Epithelial cell of alveolus of lung (primary cell): Measurements from ENCODE around the gene MATN4. TPM values are rescaled to one million over a fixed set of nuclear protein-coding genes. Genes with fewer than 3 reads are reported as not detected.

Experiments used
- total RNA-seq: library from RNA; depleted of rRNA; stranded (reverse); fragments of >200 nt; gene quantifications from 2 replicates; pipeline ENCODE4 v1.2.1, GENCODE V29; 2015

MATN4 gene
- 0.80 TPM in 1 of 2 replicates, not detected in the other for total RNA-seq

GRCh38 chr20:45308117-45308778 lies at the start of gene MATN4:
TSS of gene MATN4 (minus strand) at chr20:45308299. CDS start at chr20:45305582, 2,717 bp downstream.

GRCh38 chr20:45347936-45348778 lies 40.1 kb upstream of the MATN4 start, which contains the start of gene SDC4:
TSS of gene SDC4 (minus strand) at chr20:45348424. CDS start at chr20:45348384, 40 bp downstream.

GRCh38 chr20:45306431-45306982 lies 1.6 kb downstream of the MATN4 start, which contains the start of gene RBPJL:
TSS of gene RBPJL (plus strand) at chr20:45306840. CDS start at chr20:45306923, 83 bp downstream.

GRCh38 chr20:45254383-45255262 lies 53.5 kb downstream of the MATN4 start, which contains the start of gene SLPI:
TSS of gene SLPI (minus strand) at chr20:45254564. CDS start at chr20:45254543, 21 bp downstream.

Other genes starting within 250 kb of the MATN4 start
- gene KCNS1, start 207.2 kb downstream of the MATN4 start, total RNA-seq = 0.26 TPM in 1 of 2 replicates, not detected in the other
- not detected in 2 replicates for gene WFDC5, start 193.1 kb downstream of the MATN4 start, total RNA-seq
- not detected in 2 replicates for gene WFDC12, start 183.8 kb downstream of the MATN4 start, total RNA-seq
- gene PI3, start 133.4 kb downstream of the MATN4 start, total RNA-seq = not detected in 2 replicates
- gene SEMG1, start 101.3 kb downstream of the MATN4 start, total RNA-seq = not detected in 2 replicates
- gene SEMG2, start 86.9 kb downstream of the MATN4 start, total RNA-seq = not detected in 2 replicates
- 4.9 TPM in 1 of 2 replicates, not detected in the other for gene SLPI, start 53.7 kb downstream of the MATN4 start, total RNA-seq
- not detected in 2 replicates for gene RBPJL, start 1.5 kb downstream of the MATN4 start, total RNA-seq
- gene SDC4, start 40.1 kb upstream of the MATN4 start, total RNA-seq = 54.1 and 176 TPM in 2 replicates
- gene SYS1, start 54.9 kb upstream of the MATN4 start, total RNA-seq = 19.5 and 28.3 TPM in 2 replicates
- gene TP53TG5, start 70.0 kb upstream of the MATN4 start, total RNA-seq = not detected in 2 replicates
- gene DBNDD2, start 100.0 kb upstream of the MATN4 start, total RNA-seq = 2.6 and 5.6 TPM in 2 replicates
- gene PIGT, start 107.8 kb upstream of the MATN4 start, total RNA-seq = 107 and 126 TPM in 2 replicates
- 0.26 TPM in 1 of 2 replicates, not detected in the other for gene WFDC2, start 161.5 kb upstream of the MATN4 start, total RNA-seq
- not detected in 2 replicates for gene SPINT3, start 207.3 kb upstream of the MATN4 start, total RNA-seq
- gene WFDC6, start 231.2 kb upstream of the MATN4 start, total RNA-seq = not detected in 2 replicates
- not detected in 2 replicates for gene EPPIN, start 239.1 kb upstream of the MATN4 start, total RNA-seq